ENCODE data around the gene HERPUD1.
"Not testable (repeated sequence)": the region's sequence is repeated elsewhere in the genome, so short reads cannot be mapped to it uniquely, and the experiment has no call there.

Gene HERPUD1

GRCh38 chr16:56934599-56935145, 2.7 kb downstream of the HERPUD1 start:
- CTCF ChIA-PET: interaction anchor here (0.7 kb wide), 1 partner anchor 68 kb away, joined by 3 read pairs; no protein-coding TSS in a partner anchor
- H3K9me3 Mint-ChIP-seq, DNase-seq, H3K27me3 Mint-ChIP-seq: not testable (repeated sequence)
- Mint-ChIP-seq H3K27ac (peak overlapping the region; percentile 75), H3K36me3 (peaks cover 66% of the 10 kb centered on the region), H3K4me1 (peaks cover 65% of the 10 kb centered on the region), H3K4me3 (peak overlapping the region; percentile 99)

DNA sequence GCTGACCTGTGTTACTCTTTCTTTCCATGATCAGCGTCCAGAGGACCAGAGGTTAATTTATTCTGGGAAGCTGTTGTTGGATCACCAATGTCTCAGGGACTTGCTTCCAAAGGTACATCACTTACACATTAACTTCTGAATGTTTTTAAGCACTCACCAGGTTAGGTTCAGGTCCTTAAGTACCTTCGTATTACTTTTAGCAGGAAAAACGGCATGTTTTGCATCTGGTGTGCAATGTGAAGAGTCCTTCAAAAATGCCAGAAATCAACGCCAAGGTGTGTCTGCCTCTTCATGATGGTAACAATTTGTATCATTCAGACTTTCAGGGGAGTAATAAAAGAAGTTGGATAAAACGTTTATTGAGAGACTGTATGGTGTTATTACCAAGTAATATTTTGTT, 3.3 kb downstream of the HERPUD1 start:
- CTCF ChIA-PET: no interaction called here
- H3K36me3 Mint-ChIP-seq: peaks cover 71% of the 10 kb centered on the region
- DNase-seq: no peak

GRCh38 chr16:56936491-56936890, 4.5 kb downstream of the HERPUD1 start:
- Mint-ChIP-seq H3K9me3 (no peaks in the 10 kb centered on the region), H3K36me3 (peaks cover 78% of the 10 kb centered on the region), H3K4me3 (no peak overlapping the region), H3K27me3 (peaks cover 4% of the 10 kb centered on the region), H3K4me1 (peaks cover 68% of the 10 kb centered on the region), H3K27ac (peak overlapping the region; percentile 75)
- no peak for DNase-seq
- CTCF ChIA-PET: interaction anchor here (0.9 to 1.2 kb wide), 2 partner anchors 14 to 68 kb away, joined by 3 read pairs; no protein-coding TSS in a partner anchor

More for the DNA sequence above, 3.3 kb downstream of the HERPUD1 start:
- peak overlapping the region; percentile 99 for H3K4me3 Mint-ChIP-seq
- no peaks in the 10 kb centered on the region for H3K9me3 Mint-ChIP-seq
- peak overlapping the region; percentile 75 for H3K27ac Mint-ChIP-seq
- peaks cover 4% of the 10 kb centered on the region for H3K27me3 Mint-ChIP-seq
- H3K4me1 Mint-ChIP-seq: peaks cover 70% of the 10 kb centered on the region

DNA sequence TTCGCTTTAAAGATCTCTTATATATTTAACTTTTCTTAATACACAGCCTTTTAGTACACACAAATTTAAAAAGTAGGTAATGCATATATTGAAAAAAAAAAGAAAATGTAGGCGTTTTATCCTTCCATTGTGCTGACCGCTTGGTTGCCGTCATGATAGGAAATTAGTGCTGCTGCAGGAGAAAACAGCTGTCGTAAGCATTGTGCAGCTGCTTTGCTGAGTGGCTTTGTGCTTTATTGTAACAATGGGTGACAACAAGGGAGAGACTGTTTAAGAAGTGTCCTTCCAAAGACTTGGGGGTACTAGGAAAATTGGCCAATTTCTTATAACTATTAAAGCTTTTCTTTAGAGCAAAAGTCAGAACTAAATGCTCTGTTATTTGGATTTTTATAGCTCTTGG, 5.0 kb downstream of the HERPUD1 start:
- no peak overlapping the region for H3K4me3 Mint-ChIP-seq
- H3K27me3 Mint-ChIP-seq: peaks cover 1% of the 10 kb centered on the region
- H3K4me1 Mint-ChIP-seq: peaks cover 71% of the 10 kb centered on the region
- DNase-seq: no peak
- CTCF ChIA-PET: interaction anchor here (0.9 to 1.2 kb wide), 2 partner anchors 14 to 69 kb away, joined by 3 read pairs; no protein-coding TSS in a partner anchor
- peaks cover 82% of the 10 kb centered on the region for H3K36me3 Mint-ChIP-seq
- no peak overlapping the region for H3K27ac Mint-ChIP-seq
- no peaks in the 10 kb centered on the region for H3K9me3 Mint-ChIP-seq

DNA sequence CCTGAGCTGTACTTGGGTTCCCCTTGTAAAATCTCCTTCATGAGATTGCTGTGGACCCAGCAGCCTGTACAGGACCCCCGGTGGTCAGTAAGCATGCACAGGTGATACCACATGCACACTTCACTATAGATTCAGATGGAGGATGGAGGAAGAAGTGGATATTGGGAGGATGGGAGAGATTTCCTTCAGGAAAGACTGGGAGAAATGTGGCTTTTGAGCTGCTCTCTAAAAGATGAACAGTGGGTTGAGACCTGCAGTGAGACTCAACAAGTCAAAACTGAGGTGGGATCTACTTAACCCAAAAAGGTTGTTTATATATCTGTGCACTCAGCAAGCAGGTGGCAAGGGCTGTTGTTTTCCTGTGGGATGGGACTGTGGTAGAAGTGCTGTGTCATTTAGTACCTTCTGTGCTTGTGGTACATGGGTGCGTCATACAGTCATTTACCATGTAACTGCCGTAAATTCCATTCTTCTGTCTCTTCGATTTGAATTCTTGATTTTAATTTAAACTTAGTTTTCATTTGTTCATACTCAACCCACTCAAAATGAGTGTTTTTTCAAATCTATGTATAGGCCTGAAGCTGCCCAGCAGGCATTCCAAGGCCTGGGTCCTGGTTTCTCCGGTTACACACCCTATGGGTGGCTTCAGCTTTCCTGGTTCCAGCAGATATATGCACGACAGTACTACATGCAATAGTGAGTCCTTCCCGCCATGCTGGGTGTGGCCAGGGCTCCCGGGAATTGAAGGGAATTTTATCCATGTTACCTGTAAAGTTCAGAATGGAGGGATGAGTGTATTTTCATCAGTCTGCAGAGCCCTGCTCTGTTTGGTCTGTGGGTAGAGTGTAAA, 6.9 kb downstream of the HERPUD1 start:
- Mint-ChIP-seq H3K9me3 (no peaks in the 10 kb centered on the region), H3K27ac (peak overlapping the region; percentile 94), H3K36me3 (peaks cover 83% of the 10 kb centered on the region), H3K4me3 (peak overlapping the region; percentile 53), H3K27me3 (no peaks in the 10 kb centered on the region), H3K4me1 (peaks cover 79% of the 10 kb centered on the region)
- peak; percentile 54 for DNase-seq
- CTCF ChIA-PET: no interaction called here

DNA sequence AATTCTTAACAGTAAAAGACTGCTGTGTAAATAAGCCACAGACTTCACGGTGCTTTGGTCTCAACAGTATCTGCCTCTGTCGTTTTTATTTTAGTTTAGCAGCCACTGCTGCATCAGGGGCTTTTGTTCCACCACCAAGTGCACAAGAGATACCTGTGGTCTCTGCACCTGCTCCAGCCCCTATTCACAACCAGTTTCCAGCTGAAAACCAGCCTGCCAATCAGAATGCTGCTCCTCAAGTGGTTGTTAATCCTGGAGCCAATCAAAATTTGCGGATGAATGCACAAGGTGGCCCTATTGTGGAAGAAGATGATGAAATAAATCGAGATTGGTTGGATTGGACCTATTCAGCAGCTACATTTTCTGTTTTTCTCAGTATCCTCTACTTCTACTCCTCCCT, 7.9 kb downstream of the HERPUD1 start:
- CTCF ChIA-PET: no interaction called here
- no peaks in the 10 kb centered on the region for H3K9me3 Mint-ChIP-seq
- no peaks in the 10 kb centered on the region for H3K27me3 Mint-ChIP-seq
- no peak overlapping the region for H3K4me3 Mint-ChIP-seq
- no peak for DNase-seq
- H3K36me3 Mint-ChIP-seq: peaks cover 81% of the 10 kb centered on the region
- peaks cover 72% of the 10 kb centered on the region for H3K4me1 Mint-ChIP-seq
- H3K27ac Mint-ChIP-seq: peak overlapping the region; percentile 94

- CTCF ChIA-PET: interaction anchor here (0.6 to 1.5 kb wide), 2 partner anchors 23 to 74 kb away, joined by 3 to 6 read pairs; no protein-coding TSS in a partner anchor
- no peak overlapping the region for H3K4me3 Mint-ChIP-seq
- no peak overlapping the region for H3K27ac Mint-ChIP-seq
- no peaks in the 10 kb centered on the region for H3K9me3 Mint-ChIP-seq
- peaks cover 72% of the 10 kb centered on the region for H3K36me3 Mint-ChIP-seq
- H3K4me1 Mint-ChIP-seq: peaks cover 65% of the 10 kb centered on the region
- no peaks in the 10 kb centered on the region for H3K27me3 Mint-ChIP-seq
- no peak for DNase-seq
These were observed 9.2 kb downstream of the HERPUD1 start for GRCh38 chr16:56941092-56941491.

GRCh38 chr16:56941856-56942331, 10.0 kb downstream of the HERPUD1 start:
- Mint-ChIP-seq H3K4me1 (peaks cover 60% of the 10 kb centered on the region), H3K4me3 (no peak overlapping the region), H3K36me3 (peaks cover 68% of the 10 kb centered on the region), H3K27me3 (no peaks in the 10 kb centered on the region), H3K9me3 (no peaks in the 10 kb centered on the region), H3K27ac (peak overlapping the region; percentile 42)
- CTCF ChIA-PET: interaction anchor here (0.6 to 1.5 kb wide), 4 partner anchors 9 to 244 kb away, joined by 3 to 6 read pairs (median 4); partner anchors contain the start of genes CETP, PSME3IP1 and RSPRY1
- no peak for DNase-seq

GRCh38 chr16:56943761-56944375, 11.9 kb downstream of the HERPUD1 start:
- Mint-ChIP-seq H3K4me3 (no peak overlapping the region), H3K27ac (no peak overlapping the region), H3K27me3 (no peaks in the 10 kb centered on the region), H3K9me3 (no peaks in the 10 kb centered on the region), H3K4me1 (peaks cover 42% of the 10 kb centered on the region), H3K36me3 (peaks cover 52% of the 10 kb centered on the region)
- no peak for DNase-seq
- CTCF ChIA-PET: interaction anchor here (0.6 kb wide), 1 partner anchor 24 kb away, joined by 3 read pairs; no protein-coding TSS in a partner anchor

DNA sequence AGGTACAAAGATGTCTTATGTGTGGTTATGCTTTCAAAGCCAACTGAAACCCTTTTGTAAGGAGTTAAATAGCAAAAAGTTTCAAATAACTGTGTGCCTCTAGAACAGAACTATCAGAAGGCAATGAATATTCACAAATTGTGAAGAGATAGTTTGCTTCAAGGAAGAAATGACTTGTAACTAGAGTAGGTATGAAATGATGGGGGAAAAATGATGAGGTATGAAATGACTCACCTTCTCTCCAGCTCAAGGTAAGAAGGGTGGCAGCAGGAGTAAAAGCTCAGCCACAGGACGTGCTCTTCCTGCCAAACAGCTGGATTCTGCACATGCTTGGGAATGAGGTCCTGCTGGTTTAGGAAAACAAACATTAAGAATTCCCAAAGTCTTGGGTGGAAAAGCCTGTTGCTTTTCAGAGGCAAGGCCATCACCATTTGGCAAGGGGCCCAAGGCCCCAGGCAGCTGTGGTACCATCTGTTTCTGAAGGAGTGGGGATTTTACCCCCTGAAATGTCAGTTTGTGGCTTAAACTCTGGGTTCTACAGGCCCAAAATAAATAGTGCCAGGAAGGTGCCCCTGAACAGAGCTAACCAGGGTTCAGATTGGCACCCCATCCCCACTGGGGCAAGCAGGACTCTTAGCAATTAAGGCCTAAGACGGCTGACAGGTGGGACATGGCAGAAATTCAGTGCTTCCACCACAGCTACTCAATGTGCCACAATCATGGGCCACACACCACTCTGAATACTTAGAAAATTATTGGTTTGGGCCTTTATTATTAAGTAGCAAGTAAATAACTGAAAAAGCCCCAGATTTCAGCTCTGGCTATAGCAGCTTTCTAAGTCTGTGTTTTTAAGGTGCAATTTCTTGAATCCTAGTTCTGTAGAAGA, 13.3 kb downstream of the HERPUD1 start:
- Mint-ChIP-seq H3K27ac (peak overlapping the region; percentile 2), H3K4me1 (peaks cover 31% of the 10 kb centered on the region), H3K36me3 (peaks cover 41% of the 10 kb centered on the region), H3K27me3 (no peaks in the 10 kb centered on the region), H3K4me3 (no peak overlapping the region), H3K9me3 (no peaks in the 10 kb centered on the region)
- CTCF ChIA-PET: interaction anchor here (0.7 to 1.5 kb wide), 5 partner anchors 10 to 152 kb away, joined by 3 to 4 read pairs (median 4); partner anchors contain the start of gene SLC12A3
- no peak for DNase-seq

DNA sequence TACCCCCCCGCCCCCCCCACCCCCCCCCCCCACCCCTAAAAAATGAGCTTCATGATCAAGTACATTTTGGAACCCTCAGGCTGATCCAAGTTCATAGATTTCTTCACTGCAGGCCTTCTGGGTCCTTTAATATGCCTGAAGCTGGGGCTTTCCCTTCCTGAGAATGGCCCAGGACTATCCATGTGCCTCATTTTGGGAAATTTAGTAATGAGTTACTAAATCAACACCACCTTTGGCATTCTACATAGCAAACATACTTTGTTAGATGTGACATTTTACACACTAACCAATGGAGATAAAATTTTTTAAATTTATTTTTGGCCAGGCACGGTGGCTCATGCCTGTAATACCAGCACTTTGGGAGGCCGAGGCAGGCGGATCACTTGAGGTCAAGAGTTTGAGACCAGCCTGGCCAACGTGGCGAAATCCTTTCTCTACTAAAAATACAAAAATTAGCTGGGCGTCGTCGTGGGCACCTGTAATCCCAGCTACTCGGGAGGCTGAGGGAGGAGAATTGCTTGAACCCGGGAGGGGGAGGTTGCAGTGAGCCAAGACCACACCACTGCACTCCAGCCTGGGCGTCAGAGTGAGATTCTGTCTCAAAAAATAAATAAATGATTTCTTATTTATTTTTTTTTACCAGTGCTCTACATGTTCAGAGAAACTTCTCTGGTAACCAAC, 14.0 kb downstream of the HERPUD1 start:
- no peak overlapping the region for H3K27ac Mint-ChIP-seq
- no peak overlapping the region for H3K4me3 Mint-ChIP-seq
- no peaks in the 10 kb centered on the region for H3K27me3 Mint-ChIP-seq
- DNase-seq: no peak
- peaks cover 32% of the 10 kb centered on the region for H3K4me1 Mint-ChIP-seq
- CTCF ChIA-PET: interaction anchor here (0.7 to 1.5 kb wide), 5 partner anchors 9 to 153 kb away, joined by 3 to 4 read pairs (median 4); partner anchors contain the start of gene SLC12A3
- H3K9me3 Mint-ChIP-seq: no peaks in the 10 kb centered on the region
- peaks cover 36% of the 10 kb centered on the region for H3K36me3 Mint-ChIP-seq

GRCh38 chr16:56946767-56947603, 15.0 kb downstream of the HERPUD1 start:
- peaks cover 32% of the 10 kb centered on the region for H3K4me1 Mint-ChIP-seq
- H3K27me3 Mint-ChIP-seq: no peaks in the 10 kb centered on the region
- peak overlapping the region; percentile 76 for H3K27ac Mint-ChIP-seq
- CTCF ChIA-PET: interaction anchor here (0.9 to 2.1 kb wide), 4 partner anchors 18 to 154 kb away, joined by 5 to 6 read pairs (median 6); no protein-coding TSS in a partner anchor
- peaks cover 30% of the 10 kb centered on the region for H3K36me3 Mint-ChIP-seq
- H3K9me3 Mint-ChIP-seq: no peaks in the 10 kb centered on the region
- no peak for DNase-seq
- no peak overlapping the region for H3K4me3 Mint-ChIP-seq

All from activated naive CD4-positive, alpha-beta T cell treated with anti-CD3 and anti-CD28 coated beads, Interleukin-2, amount 10 ng/mL, durations not matched to agents 7 days and 5 days (primary cell).